ENCODE results near the gene GRM2.
"Not testable (repeated sequence)": the region's sequence is repeated elsewhere in the genome, so short reads cannot be mapped to it uniquely, and the experiment has no call there.

Gene GRM2

GRCh38 chr3:51750878-51751277, 44.0 kb downstream of the GRM2 start:
- no peak overlapping the region for H3K4me3 ChIP-seq (ENCODE audit: low read depth, low read length)
- no peak for DNase-seq (ENCODE audit: low read depth)
- no peak for TF ChIP-seq CTCF (conservative IDR thresholded peaks at IDR 0.05; ENCODE audit: low read depth, low read length)

- H3K4me3 ChIP-seq (ENCODE audit: low read depth, low read length): no peak overlapping the region
- no peak for TF ChIP-seq CTCF (conservative IDR thresholded peaks at IDR 0.05; ENCODE audit: low read depth, low read length)
- no peak for DNase-seq (ENCODE audit: low read depth)
Observed at GRCh38 chr3:51751287-51751686, 44.4 kb downstream of the GRM2 start.

DNA sequence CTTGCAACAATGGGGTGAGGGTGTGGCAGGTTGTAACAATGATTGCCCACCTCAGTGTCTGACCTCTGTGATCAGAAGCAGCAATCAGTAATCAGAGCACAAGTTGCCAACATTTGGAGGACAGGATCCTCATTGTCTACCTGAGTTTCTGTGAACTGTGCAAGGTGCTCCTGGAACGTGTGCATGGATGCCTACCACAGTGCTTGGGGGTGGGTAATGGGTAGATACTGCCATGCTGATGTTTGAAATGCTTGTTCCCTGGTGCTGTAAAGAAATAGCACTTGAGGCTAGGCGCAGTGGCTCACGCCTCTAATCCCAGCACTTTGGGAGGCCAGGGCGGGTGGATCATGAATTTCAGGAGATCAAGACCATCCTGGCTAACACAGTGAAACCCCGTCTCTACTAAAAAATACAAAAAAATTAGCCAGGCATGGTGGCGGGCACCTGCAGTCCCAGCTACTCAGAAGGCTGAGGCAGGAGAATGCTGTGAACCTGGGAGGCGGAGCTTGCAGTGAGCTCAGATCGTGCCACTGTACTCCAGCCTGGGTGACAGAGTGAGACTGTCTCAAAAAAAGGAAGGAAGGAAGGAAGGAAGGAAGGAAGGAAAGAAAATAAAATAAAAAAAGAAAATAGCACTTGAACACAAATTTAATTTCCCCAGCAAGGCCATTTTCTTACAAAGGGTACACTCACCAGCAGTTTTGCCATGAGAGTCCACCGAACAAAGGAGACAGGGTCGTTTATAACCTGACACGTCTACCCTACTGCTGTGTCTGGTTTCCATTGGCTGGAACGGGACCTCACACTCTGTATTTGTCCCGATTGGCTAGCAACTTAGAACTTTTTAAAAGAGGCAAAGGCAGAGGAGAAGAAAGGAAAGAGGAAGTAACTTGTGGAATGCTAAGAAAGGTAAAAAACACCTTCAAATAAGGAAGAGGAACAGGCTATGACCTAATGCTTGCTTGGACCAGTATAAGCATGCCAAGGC, 47.2 kb downstream of the GRM2 start:
- H3K4me3 ChIP-seq (ENCODE audit: low read depth, low read length); DNase-seq (ENCODE audit: low read depth): not testable (repeated sequence)

DNA sequence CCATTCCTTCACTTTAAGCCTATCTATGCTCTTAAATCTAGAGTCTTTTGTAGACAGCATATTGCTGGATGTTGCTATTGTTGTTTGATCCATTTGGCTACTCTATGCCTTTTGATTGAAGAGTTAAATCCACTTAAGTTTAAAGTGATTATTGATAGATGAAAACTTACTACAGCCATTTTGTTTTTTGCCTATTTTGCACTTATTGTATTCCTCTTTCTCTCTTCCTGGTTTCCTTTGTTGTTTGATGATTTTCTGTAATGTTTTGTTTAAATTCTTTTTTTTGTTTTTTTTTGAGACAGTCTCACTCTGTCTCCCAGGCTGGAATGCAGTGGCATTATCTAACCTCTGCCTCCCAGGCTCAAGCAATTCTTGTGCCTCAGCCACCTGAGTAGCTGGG, 52.3 kb downstream of the GRM2 start:
- TF ChIP-seq CTCF (conservative IDR thresholded peaks at IDR 0.05; ENCODE audit: low read depth, low read length): no peak
- no peak overlapping the region for H3K4me3 ChIP-seq (ENCODE audit: low read depth, low read length)
- DNase-seq (ENCODE audit: low read depth): no peak
